CD14-positive monocyte (primary cell): ENCODE measurements around the gene UBE2E2. TPM values are rescaled to one million over a fixed set of nuclear protein-coding genes. Genes with fewer than 3 reads are reported as not detected.

ENCODE experiments used
- DNase-seq, 3 donors: peaks; one replicate each; pipeline ENCODE4 v3.0.0-alpha.2; 2011 to 2022
- H2AFZ ChIP-seq: 2 replicates; pipeline ENCODE4 v1.6.0; 2012; ENCODE audit warnings: mild to moderate bottlenecking, low read depth, low read length, inconsistent platforms; ENCODE audit not compliant: insufficient read depth, poor library complexity, severe bottlenecking
- H3K27ac ChIP-seq, 2 donors: 1 replicate in 1 of 2; 2 replicates in 1 of 2; pipeline ENCODE4 v1.5.1; 2012 to 2013; ENCODE audit warnings: low read length in 2 of 2, control low read depth in 1 of 2, inconsistent platforms in 1 of 2, low read depth in 1 of 2, mild to moderate bottlenecking in 1 of 2
- H3K27me3 ChIP-seq, 2 donors: one replicate each; pipeline versions ENCODE4 v1.6.0 to v1.6.1; 2011 to 2013; ENCODE audit warnings: low read length in 2 of 2; ENCODE audit not compliant: control insufficient read depth in 2 of 2, insufficient read depth in 2 of 2
- H3K36me3 ChIP-seq, 2 donors: replicated peaks in 1 of 2; 1 replicate in 1 of 2; 2 replicates in 1 of 2; pipeline versions ENCODE4 v1.5.1 to v1.6.1; 2012 to 2013; ENCODE audit warnings: low read length in 2 of 2, control low read depth in 1 of 2, inconsistent platforms in 1 of 2, mild to moderate bottlenecking in 1 of 2; ENCODE audit not compliant: insufficient read depth in 2 of 2, control insufficient read depth in 1 of 2
- H3K4me1 ChIP-seq, 2 donors: 1 replicate in 1 of 2; 2 replicates in 1 of 2; pipeline versions ENCODE4 v1.5.1 to v1.6.1; 2012 to 2013; ENCODE audit warnings: low read length in 2 of 2, control low read depth in 1 of 2, inconsistent platforms in 1 of 2, mild to moderate bottlenecking in 1 of 2, moderate library complexity in 1 of 2; ENCODE audit not compliant: insufficient read depth in 2 of 2, control insufficient read depth in 1 of 2
- H3K4me2 ChIP-seq: replicated peaks from 2 replicates; pipeline ENCODE3; 2012; ENCODE audit warnings: low read length, moderate library complexity, mild to moderate bottlenecking; ENCODE audit not compliant: poor library complexity, severe bottlenecking; ENCODE audit errors: extremely low read depth
- H3K4me3 ChIP-seq, 3 experiments: fragments of 200-600 bp in 1 of 3; sonication (generic) in 1 of 3; replicated peaks in 1 of 3; 1 replicate in 2 of 3; 2 replicates in 1 of 3; pipeline ENCODE4 v1.5.1; 2011 to 2013; ENCODE audit warnings: low read length in 3 of 3, mild to moderate bottlenecking in 3 of 3, control low read depth in 2 of 3, low read depth in 2 of 3, inconsistent platforms in 1 of 3, moderate library complexity in 1 of 3
- H3K79me2 ChIP-seq: 2 replicates; pipeline ENCODE4 v1.6.0; 2012; ENCODE audit warnings: mild to moderate bottlenecking, control low read depth, inconsistent platforms, low read length, moderate library complexity; ENCODE audit not compliant: insufficient read depth
- H3K9ac ChIP-seq: 2 replicates; pipeline ENCODE4 v1.6.0; 2017; ENCODE audit warnings: low read length, mild to moderate bottlenecking; ENCODE audit not compliant: insufficient read depth, poor library complexity, severe bottlenecking
- H3K9me3 ChIP-seq, 2 donors: replicated peaks in 1 of 2; 1 replicate in 1 of 2; 2 replicates in 1 of 2; pipeline versions ENCODE4 v1.5.1 to v1.6.1; 2012 to 2013; ENCODE audit warnings: low read length in 2 of 2, control low read depth in 1 of 2; ENCODE audit not compliant: control insufficient read depth in 1 of 2, insufficient read depth in 1 of 2
- H4K20me1 ChIP-seq: 2 replicates; pipeline ENCODE4 v1.6.0; 2012; ENCODE audit warnings: mild to moderate bottlenecking, low read length, control low read depth, moderate library complexity; ENCODE audit not compliant: insufficient read depth
- H3K27ac Mint-ChIP-seq, 7 donors: one replicate each; pipeline ENCODE4 v1.8.0; 2020; ENCODE audit warnings: mild to moderate bottlenecking in 7 of 7, mixed read lengths in 7 of 7, moderate library complexity in 6 of 7, inconsistent platforms in 2 of 7
- H3K27me3 Mint-ChIP-seq, 3 donors: one replicate each; pipeline ENCODE4 v1.8.0; 2021 to 2022; ENCODE audit warnings: low read depth in 3 of 3, mild to moderate bottlenecking in 3 of 3, mixed read lengths in 3 of 3, moderate library complexity in 3 of 3, inconsistent platforms in 1 of 3
- H3K36me3 Mint-ChIP-seq, 2 donors: one replicate each; pipeline ENCODE4 v1.8.0; 2020; ENCODE audit warnings: mixed read lengths in 2 of 2, inconsistent platforms in 1 of 2, mild to moderate bottlenecking in 1 of 2
- H3K4me1 Mint-ChIP-seq: one replicate; pipeline ENCODE4 v1.8.0; 2020; ENCODE audit warnings: mild to moderate bottlenecking, mixed read lengths
- H3K4me3 Mint-ChIP-seq, 2 donors: one replicate each; pipeline ENCODE4 v1.8.0; 2020; ENCODE audit warnings: mild to moderate bottlenecking in 2 of 2, mixed read lengths in 2 of 2, moderate library complexity in 1 of 2
- H3K9me3 Mint-ChIP-seq, 7 donors: one replicate each; pipeline ENCODE4 v1.8.0; 2020 to 2022; ENCODE audit warnings: mixed read lengths in 7 of 7, mild to moderate bottlenecking in 6 of 7, moderate library complexity in 6 of 7, inconsistent platforms in 2 of 7
- WGBS: methylation state at CpG from one replicate; pipeline ENCODE4 v1.1.5; 2013; ENCODE audit warnings: missing lambda C conversion rate; ENCODE audit not compliant: insufficient coverage; 5-methylcytosine and 5-hydroxymethylcytosine counted together
- intact Hi-C, 2 donors: fragments of 100-400 bp; cut with micrococcal nuclease; formaldehyde crosslinking; loops; one replicate each; pipeline versions ENCODE4 v1.15.0 to v1.15.1; 2023
- polyA plus RNA-seq, 3 donors: library from polyadenylated mRNA; depleted of rRNA in 1 of 3; unstranded in 2 of 3; stranded (reverse) in 1 of 3; fragments of 300-500 nt in 2 of 3; fragments of >200 nt in 1 of 3; fragmentation: Illumina TruSeq in 2 of 3; gene quantifications; 1 replicate in 2 of 3; 2 replicates in 1 of 3; pipeline ENCODE4 v1.2.3, GENCODE V29; 2012 to 2021
- TF ChIP-seq, protein P1 (sequence below): fragments of 200-600 bp; IDR thresholded peaks from one replicate; pipeline ENCODE4 v1.8.0; 2022; ENCODE audit warnings: antibody characterized with exemption, mild to moderate bottlenecking

The UBE2E2 gene
- polyA plus RNA-seq, 3 donors: 25.8 to 78.0 (median 66.3) TPM

DNA sequence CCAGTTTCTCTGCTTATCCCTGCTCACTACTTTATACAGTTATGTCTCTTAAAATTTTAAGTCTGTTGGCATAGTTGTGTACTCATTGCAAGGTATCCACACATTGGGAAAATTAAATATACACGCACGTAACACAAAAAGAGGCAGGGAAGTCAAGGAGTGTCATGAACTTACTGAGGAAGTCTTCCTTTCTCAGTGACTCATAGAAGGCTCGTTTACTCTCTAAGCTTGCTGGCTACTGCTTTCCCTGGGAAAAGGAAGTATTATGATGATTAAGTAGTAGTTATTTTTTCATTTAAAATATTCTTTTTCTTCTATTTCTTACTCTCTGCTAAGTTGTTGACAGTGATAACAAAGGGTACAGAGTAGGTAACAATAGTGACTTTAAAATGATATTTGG lies 287.3 kb downstream of the UBE2E2 start:
- Histone ChIP-seq H2AFZ (no peak overlapping the region), H3K9ac (no peak overlapping the region), H4K20me1 (peaks cover 10% of the 10 kb centered on the region), H3K27ac (no peak overlapping the region), H3K79me2 (no peaks in the 10 kb centered on the region), H3K4me1 (peaks cover 0 to 2% of the 10 kb centered on the region in 2 donors), H3K4me2 (no peak overlapping the region), H3K9me3 (peaks cover 16 to 18% of the 10 kb centered on the region in 2 donors), H3K4me3 (no peak overlapping the region), H3K36me3 (peaks cover 0 to 8% of the 10 kb centered on the region in 2 donors), H3K27me3 (no peaks in the 10 kb centered on the region)
- peaks cover 0 to 3% (median 0%) of the 10 kb centered on the region in 3 donors for H3K27me3 Mint-ChIP-seq
- H3K36me3 Mint-ChIP-seq: peaks cover 3 to 5% of the 10 kb centered on the region in 2 donors
- peaks cover 2% of the 10 kb centered on the region for H3K4me1 Mint-ChIP-seq
- TF ChIP-seq, protein P1, sequence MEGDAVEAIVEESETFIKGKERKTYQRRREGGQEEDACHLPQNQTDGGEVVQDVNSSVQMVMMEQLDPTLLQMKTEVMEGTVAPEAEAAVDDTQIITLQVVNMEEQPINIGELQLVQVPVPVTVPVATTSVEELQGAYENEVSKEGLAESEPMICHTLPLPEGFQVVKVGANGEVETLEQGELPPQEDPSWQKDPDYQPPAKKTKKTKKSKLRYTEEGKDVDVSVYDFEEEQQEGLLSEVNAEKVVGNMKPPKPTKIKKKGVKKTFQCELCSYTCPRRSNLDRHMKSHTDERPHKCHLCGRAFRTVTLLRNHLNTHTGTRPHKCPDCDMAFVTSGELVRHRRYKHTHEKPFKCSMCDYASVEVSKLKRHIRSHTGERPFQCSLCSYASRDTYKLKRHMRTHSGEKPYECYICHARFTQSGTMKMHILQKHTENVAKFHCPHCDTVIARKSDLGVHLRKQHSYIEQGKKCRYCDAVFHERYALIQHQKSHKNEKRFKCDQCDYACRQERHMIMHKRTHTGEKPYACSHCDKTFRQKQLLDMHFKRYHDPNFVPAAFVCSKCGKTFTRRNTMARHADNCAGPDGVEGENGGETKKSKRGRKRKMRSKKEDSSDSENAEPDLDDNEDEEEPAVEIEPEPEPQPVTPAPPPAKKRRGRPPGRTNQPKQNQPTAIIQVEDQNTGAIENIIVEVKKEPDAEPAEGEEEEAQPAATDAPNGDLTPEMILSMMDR: no peak
- intact Hi-C loops: no loop called here
- no peak overlapping the region for H3K27ac Mint-ChIP-seq
- no peak overlapping the region for H3K4me3 Mint-ChIP-seq
- no CpG with 5 or more reads among the region's 3 CpGs for WGBS
- peaks cover 9 to 20% (median 16%) of the 10 kb centered on the region in 7 donors for H3K9me3 Mint-ChIP-seq
- peak in 2 of 3 donors; percentile 1 to 44 for DNase-seq

DNA sequence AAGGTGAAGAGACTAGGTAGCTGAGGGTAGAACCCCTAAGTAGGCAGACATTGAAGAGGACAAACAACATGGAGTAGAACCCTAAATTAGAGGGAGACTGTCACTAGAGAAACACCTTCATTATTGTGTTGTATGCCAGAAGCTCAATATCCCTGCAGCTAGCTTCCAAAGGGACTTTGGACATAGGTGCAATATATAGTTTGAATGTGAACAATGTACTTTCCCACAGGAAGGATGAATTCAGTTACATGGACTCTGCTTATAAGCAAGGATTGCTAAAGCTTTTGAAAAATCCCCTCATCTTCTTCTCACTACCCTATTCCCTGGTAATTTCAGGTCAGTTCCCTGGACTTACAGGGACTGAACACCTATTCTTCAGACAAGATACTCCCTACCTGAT lies 288.9 kb downstream of the UBE2E2 start:
- DNase-seq: no peak
- TF ChIP-seq, protein P1: no peak
- peaks cover 0 to under 1% of the 10 kb centered on the region in 2 donors for H3K36me3 ChIP-seq
- H3K27me3 ChIP-seq: no peaks in the 10 kb centered on the region
- Mint-ChIP-seq H3K9me3 (peaks cover 0 to 4% (median 2%) of the 10 kb centered on the region in 7 donors), H3K27me3 (peaks cover 0 to 3% (median 0%) of the 10 kb centered on the region in 3 donors), H3K36me3 (no peaks in the 10 kb centered on the region), H3K4me1 (peaks cover 2% of the 10 kb centered on the region), H3K27ac (no peak overlapping the region), H3K4me3 (no peak overlapping the region)
- H3K4me3 ChIP-seq: no peak overlapping the region
- no peak overlapping the region for H3K4me2 ChIP-seq
- H3K9ac ChIP-seq: no peak overlapping the region
- H3K9me3 ChIP-seq: peaks cover 2 to 4% of the 10 kb centered on the region in 2 donors
- no peaks in the 10 kb centered on the region for H3K79me2 ChIP-seq
- no peak overlapping the region for H3K27ac ChIP-seq
- H2AFZ ChIP-seq: no peak overlapping the region
- intact Hi-C loops: no loop called here
- peaks cover 10% of the 10 kb centered on the region for H4K20me1 ChIP-seq
- peaks cover 0 to 2% of the 10 kb centered on the region in 2 donors for H3K4me1 ChIP-seq
